Gastrocnemius medialis (tissue), 4 donors: Measurements from ENCODE around the gene EYA4. TPM values are rescaled to one million over a fixed set of nuclear protein-coding genes. Genes with fewer than 3 reads are reported as not detected.
A peak's percentile ranks its signal among the peaks of the same experiment; 100 is the strongest.

Experiments
- ATAC-seq, 2 donors: fragments of 150-250 bp; one replicate each; pipeline ENCODE4 v1.9.1; 2016
- DNase-seq, 2 donors: peaks; one replicate each; pipeline ENCODE4 v3.0.0-alpha.2; 2019
- H3K27ac ChIP-seq, 4 donors: fragments of 200-600 bp; sonication (generic); 1 replicate in 1 of 4; 2 replicates in 3 of 4; pipeline ENCODE4 v1.5.1; 2016 to 2018; ENCODE audit warnings: mild to moderate bottlenecking in 2 of 4, moderate library complexity in 1 of 4
- H3K27me3 ChIP-seq, 3 donors: fragments of 200-600 bp; sonication (generic) in 2 of 3; 1 replicate in 1 of 3; 2 replicates in 2 of 3; pipeline versions ENCODE4 v1.5.1 to v1.6.0; 2016 to 2019; ENCODE audit warnings: mild to moderate bottlenecking in 1 of 3, moderate library complexity in 1 of 3
- H3K36me3 ChIP-seq, 2 donors: fragments of 200-600 bp; sonication (generic) in 1 of 2; one replicate each; pipeline ENCODE4 v1.5.1; 2017 to 2018
- H3K4me1 ChIP-seq, 2 donors: fragments of 200-600 bp; sonication (generic) in 1 of 2; one replicate each; pipeline ENCODE4 v1.5.1; 2016 to 2017; ENCODE audit warnings: mild to moderate bottlenecking in 2 of 2
- H3K4me3 ChIP-seq, 4 donors: fragments of 200-600 bp; sonication (generic) in 3 of 4; 1 replicate in 1 of 4; 2 replicates in 3 of 4; pipeline ENCODE4 v1.5.1; 2016 to 2019; ENCODE audit warnings: mild to moderate bottlenecking in 2 of 4
- H3K9me3 ChIP-seq, 3 donors: fragments of 200-600 bp; sonication (generic) in 2 of 3; 1 replicate in 1 of 3; 2 replicates in 2 of 3; pipeline ENCODE4 v1.5.1; 2016 to 2019
- CTCF ChIP-seq, 5 experiments: fragments of 450-650 bp in 3 of 5; fragments of 200-600 bp in 2 of 5; sonication (generic) in 2 of 5; IDR thresholded peaks in 4 of 5; conservative IDR thresholded peaks in 1 of 5; 1 replicate in 4 of 5; 2 replicates in 1 of 5; pipeline ENCODE4 v1.5.1; 2016 to 2019; ENCODE audit warnings: antibody characterized with exemption in 5 of 5, mild to moderate bottlenecking in 3 of 5, moderate library complexity in 3 of 5
- POLR2A ChIP-seq, 2 donors: fragments of 450-650 bp; IDR thresholded peaks; one replicate each; pipeline ENCODE4 v1.6.1; 2017; ENCODE audit warnings: antibody characterized with exemption in 2 of 2, mild to moderate bottlenecking in 2 of 2, moderate library complexity in 2 of 2
- in situ Hi-C, 4 donors: fragments of 200-750 bp; cut with MboI; loops; one replicate each; pipeline versions ENCODE4 v1.15.0 to v1.8.0; 2017; ENCODE audit warnings: low sequenced_read_pairs in 4 of 4
- intact Hi-C: fragments of 100-400 bp; cut with DNase I; formaldehyde crosslinking; loops from one replicate; pipeline ENCODE4 v1.15.1; 2023; ENCODE audit warnings: low total_unique reads
- total RNA-seq, 4 donors: library from RNA; depleted of rRNA; stranded (reverse); fragments of >200 nt; gene quantifications; one replicate each; pipeline versions ENCODE4 v1.1.0 to v1.2.3, GENCODE V29; 2016

EYA4 gene
- total RNA-seq, 4 donors from 2014 or later: 33.7 to 110 (median 62.1) TPM

- intact Hi-C loops: loop anchor here (5.0 to 10.0 kb wide), 3 partner anchors 69 to 1474 kb away; partner anchors contain the start of gene RPS12
- Histone ChIP-seq H3K27ac (peak overlapping the region; percentile 85 to 89 (median 87)), H3K4me1 (peaks cover 51 to 65% of the 10 kb centered on the region in 2 donors), H3K27me3 (no peaks in the 10 kb centered on the region), H3K9me3 (no peaks in the 10 kb centered on the region), H3K4me3 (no peak overlapping the region), H3K36me3 (no peaks in the 10 kb centered on the region)
- TF ChIP-seq POLR2A (IDR thresholded peaks at IDR 0.05) (no peak), CTCF (IDR thresholded peaks at IDR 0.05 in 4 of 5, conservative IDR thresholded peaks at IDR 0.05 in 1 of 5) (no peak)
- ATAC-seq: no peak
- DNase-seq: no peak
- in situ Hi-C loops: loop anchor here in 1 of 4 donors (10.0 kb wide), 1 partner anchor 186 kb away; the partner anchor contains the start of gene EYA4
Measured at GRCh38 chr6:133431031-133431430, 189.9 kb downstream of the EYA4 start.

- in situ Hi-C loops (loop anchor here in 1 of 4 donors (10.0 kb wide), 1 partner anchor 188 kb away; the partner anchor contains the start of gene EYA4), intact Hi-C loops (loop anchor here (1.0 to 10.0 kb wide), 5 partner anchors 28 to 1472 kb away; partner anchors contain the start of genes EYA4 and RPS12)
- DNase-seq: peak; percentile 81 to 94
- Histone ChIP-seq H3K9me3 (no peaks in the 10 kb centered on the region), H3K4me1 (peaks cover 52 to 65% of the 10 kb centered on the region in 2 donors), H3K4me3 (peak overlapping the region; percentile 5 to 23 (median 20)), H3K27me3 (no peaks in the 10 kb centered on the region), H3K36me3 (no peaks in the 10 kb centered on the region), H3K27ac (peak overlapping the region; percentile 85 to 89 (median 87))
- TF ChIP-seq POLR2A (IDR thresholded peaks at IDR 0.05) (no peak), CTCF (IDR thresholded peaks at IDR 0.05 in 4 of 5, conservative IDR thresholded peaks at IDR 0.05 in 1 of 5) (peak in 1 of 5 experiments; percentile 12)
- peak; percentile 76 to 82 for ATAC-seq
Measured at GRCh38 chr6:133432021-133432989, 191.1 kb downstream of the EYA4 start.

GRCh38 chr6:133435065-133435728 is 194.0 kb downstream of the EYA4 start:
- Histone ChIP-seq H3K36me3 (no peaks in the 10 kb centered on the region), H3K9me3 (no peaks in the 10 kb centered on the region), H3K27me3 (no peaks in the 10 kb centered on the region), H3K4me3 (peak overlapping the region; percentile 29 to 37 (median 34)), H3K27ac (peak overlapping the region; percentile 85 to 89 (median 87)), H3K4me1 (peaks cover 54 to 72% of the 10 kb centered on the region in 2 donors)
- in situ Hi-C loops (loop anchor here in 1 of 4 donors (10.0 kb wide), 1 partner anchor 190 kb away; the partner anchor contains the start of gene EYA4), intact Hi-C loops (loop anchor here (1.0 to 10.0 kb wide), 3 partner anchors 193 to 1470 kb away; partner anchors contain the start of gene RPS12)
- TF ChIP-seq POLR2A (IDR thresholded peaks at IDR 0.05): peak; percentile 5 to 59
- TF ChIP-seq CTCF (IDR thresholded peaks at IDR 0.05 in 4 of 5, conservative IDR thresholded peaks at IDR 0.05 in 1 of 5): no peak
- peak; percentile 81 to 91 for DNase-seq
- ATAC-seq: peak; percentile 62 to 68

GRCh38 chr6:133436652-133437051 is 195.5 kb downstream of the EYA4 start:
- TF ChIP-seq CTCF (IDR thresholded peaks at IDR 0.05 in 4 of 5, conservative IDR thresholded peaks at IDR 0.05 in 1 of 5) (no peak), POLR2A (IDR thresholded peaks at IDR 0.05) (no peak)
- peaks cover 45 to 65% of the 10 kb centered on the region in 2 donors for H3K4me1 ChIP-seq
- H3K9me3 ChIP-seq: no peaks in the 10 kb centered on the region
- intact Hi-C loops (loop anchor here (10.0 kb wide), 2 partner anchors 622 to 1468 kb away; partner anchors contain the start of gene RPS12), in situ Hi-C loops (loop anchor here in 1 of 4 donors (10.0 kb wide), 1 partner anchor 192 kb away; the partner anchor contains the start of gene EYA4)
- H3K4me3 ChIP-seq: no peak overlapping the region
- ATAC-seq (no peak), DNase-seq (no peak)
- H3K27me3 ChIP-seq: no peaks in the 10 kb centered on the region
- H3K27ac ChIP-seq: peak overlapping the region; percentile 85 to 89 (median 87)
- no peaks in the 10 kb centered on the region for H3K36me3 ChIP-seq
